GM12892 (cell line): Measurements from ENCODE around the gene CCDC85C.

ENCODE experiments used
- POLR2A ChIP-seq: IDR thresholded peaks from 2 replicates; pipeline ENCODE4 v1.6.1; 2011; ENCODE audit warnings: low read depth, low read length, control low read depth
- POLR2AphosphoS5 ChIP-seq: IDR thresholded peaks from 2 replicates; pipeline ENCODE4 v1.6.1; 2011; ENCODE audit warnings: low read depth, low read length, control low read depth
- TAF1 ChIP-seq: IDR thresholded peaks from 2 replicates; pipeline ENCODE4 v1.6.1; 2011; ENCODE audit warnings: low read depth, mild to moderate bottlenecking, control low read depth, low read length, borderline replicate concordance

GRCh38 chr14:99465288-99465687 is 138.7 kb downstream of the CCDC85C start:
- TF ChIP-seq POLR2AphosphoS5 (no peak), POLR2A (no peak), TAF1 (no peak)
